Smooth muscle cell (in vitro differentiated cells): ENCODE data around the gene RNLS. TPM values are rescaled to one million over a fixed set of nuclear protein-coding genes. Genes with fewer than 3 reads are reported as not detected.

Experiments
- DNase-seq: peaks from one replicate; lab custom pipeline; 2025; ENCODE audit not compliant: unreplicated experiment; lab: John Stamatoyannopoulos, UW
- H2AFZ ChIP-seq: fragments of 200-600 bp; sonication (generic); 2 replicates; pipeline ENCODE4 v1.6.0; 2016; ENCODE audit warnings: antibody characterized with exemption, low read depth, mild to moderate bottlenecking
- H3F3A ChIP-seq: fragments of 200-600 bp; sonication (generic); 2 replicates; pipeline ENCODE4 v1.6.0; 2017; ENCODE audit warnings: antibody characterized with exemption, low read depth
- H3K27ac ChIP-seq: fragments of 200-600 bp; sonication (generic); 2 replicates; pipeline ENCODE4 v1.5.1; 2016; ENCODE audit warnings: low read depth, mild to moderate bottlenecking
- H3K27me3 ChIP-seq: fragments of 200-600 bp; sonication (generic); 2 replicates; pipeline ENCODE4 v1.6.1; 2016; ENCODE audit warnings: low read depth, mild to moderate bottlenecking
- H3K36me3 ChIP-seq: fragments of 200-600 bp; sonication (generic); 2 replicates; pipeline ENCODE4 v1.5.1; 2016; ENCODE audit warnings: low read depth
- H3K4me1 ChIP-seq: fragments of 200-600 bp; sonication (generic); 2 replicates; pipeline ENCODE4 v1.5.1; 2016; ENCODE audit warnings: low read depth
- H3K4me2 ChIP-seq: fragments of 200-600 bp; sonication (generic); 2 replicates; pipeline ENCODE4 v1.6.0; 2016; ENCODE audit warnings: mild to moderate bottlenecking
- H3K4me3 ChIP-seq: fragments of 200-600 bp; sonication (generic); 2 replicates; pipeline ENCODE4 v1.5.1; 2016; ENCODE audit warnings: mild to moderate bottlenecking
- H3K79me2 ChIP-seq: fragments of 200-600 bp; sonication (generic); 2 replicates; pipeline ENCODE4 v1.6.0; 2016; ENCODE audit warnings: low read depth, mild to moderate bottlenecking
- H3K9ac ChIP-seq: fragments of 200-600 bp; sonication (generic); 2 replicates; pipeline ENCODE4 v1.6.0; 2016; ENCODE audit warnings: low read depth
- H3K9me3 ChIP-seq: fragments of 200-600 bp; sonication (generic); replicated peaks from 2 replicates; pipeline ENCODE4 v1.5.1; 2016; ENCODE audit warnings: low read depth
- H4K20me1 ChIP-seq: fragments of 200-600 bp; sonication (generic); 2 replicates; pipeline ENCODE4 v1.6.0; 2016; ENCODE audit warnings: low read depth
- whole genome bisulfite sequencing: methylation state at CpG from one replicate; pipeline ENCODE4 v1.1.7; 2016; ENCODE audit warnings: low lambda C conversion rate; 5-methylcytosine and 5-hydroxymethylcytosine counted together
- polyA plus RNA-seq: library from polyadenylated mRNA; unstranded; fragments of >200 nt; fragmentation: Nextera tagmentation; extraction: Ambion mirVana; gene quantifications from 2 replicates; pipeline ENCODE4 v1.2.1, GENCODE V29; 2016
- total RNA-seq: library from RNA; depleted of rRNA; stranded (reverse); fragments of >200 nt; gene quantifications from 2 replicates; pipeline ENCODE4 v1.2.3, GENCODE V29; 2014
- TF ChIP-seq, protein P1 (sequence below): fragments of 200-600 bp; sonication (generic); IDR thresholded peaks from 2 replicates; pipeline ENCODE4 v1.5.1; 2017; ENCODE audit warnings: borderline replicate concordance, mild to moderate bottlenecking, antibody characterized with exemption; ENCODE audit not compliant: insufficient read depth, poor library complexity, severe bottlenecking

RNLS gene
- total and polyA plus RNA-seq, 2 experiments from 2014 or later = 4.8 to 11.2 TPM

GRCh38 chr10:88230251-88230650, 352.9 kb downstream of the RNLS start:
- Histone ChIP-seq H4K20me1 (no peaks in the 10 kb centered on the region), H3K27me3 (no peaks in the 10 kb centered on the region), H3F3A (no peaks in the 10 kb centered on the region), H3K27ac (no peak overlapping the region), H3K4me1 (peaks cover 26% of the 10 kb centered on the region), H3K79me2 (no peaks in the 10 kb centered on the region), H3K4me2 (no peak overlapping the region), H3K9me3 (no peaks in the 10 kb centered on the region), H2AFZ (no peak overlapping the region), H3K4me3 (no peak overlapping the region), H3K36me3 (no peaks in the 10 kb centered on the region), H3K9ac (no peak overlapping the region)
- no peak for DNase-seq
- TF ChIP-seq, protein P1, sequence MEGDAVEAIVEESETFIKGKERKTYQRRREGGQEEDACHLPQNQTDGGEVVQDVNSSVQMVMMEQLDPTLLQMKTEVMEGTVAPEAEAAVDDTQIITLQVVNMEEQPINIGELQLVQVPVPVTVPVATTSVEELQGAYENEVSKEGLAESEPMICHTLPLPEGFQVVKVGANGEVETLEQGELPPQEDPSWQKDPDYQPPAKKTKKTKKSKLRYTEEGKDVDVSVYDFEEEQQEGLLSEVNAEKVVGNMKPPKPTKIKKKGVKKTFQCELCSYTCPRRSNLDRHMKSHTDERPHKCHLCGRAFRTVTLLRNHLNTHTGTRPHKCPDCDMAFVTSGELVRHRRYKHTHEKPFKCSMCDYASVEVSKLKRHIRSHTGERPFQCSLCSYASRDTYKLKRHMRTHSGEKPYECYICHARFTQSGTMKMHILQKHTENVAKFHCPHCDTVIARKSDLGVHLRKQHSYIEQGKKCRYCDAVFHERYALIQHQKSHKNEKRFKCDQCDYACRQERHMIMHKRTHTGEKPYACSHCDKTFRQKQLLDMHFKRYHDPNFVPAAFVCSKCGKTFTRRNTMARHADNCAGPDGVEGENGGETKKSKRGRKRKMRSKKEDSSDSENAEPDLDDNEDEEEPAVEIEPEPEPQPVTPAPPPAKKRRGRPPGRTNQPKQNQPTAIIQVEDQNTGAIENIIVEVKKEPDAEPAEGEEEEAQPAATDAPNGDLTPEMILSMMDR = no peak
- 52% methylated on average over 8 of the region's 8 CpGs for WGBS

DNA sequence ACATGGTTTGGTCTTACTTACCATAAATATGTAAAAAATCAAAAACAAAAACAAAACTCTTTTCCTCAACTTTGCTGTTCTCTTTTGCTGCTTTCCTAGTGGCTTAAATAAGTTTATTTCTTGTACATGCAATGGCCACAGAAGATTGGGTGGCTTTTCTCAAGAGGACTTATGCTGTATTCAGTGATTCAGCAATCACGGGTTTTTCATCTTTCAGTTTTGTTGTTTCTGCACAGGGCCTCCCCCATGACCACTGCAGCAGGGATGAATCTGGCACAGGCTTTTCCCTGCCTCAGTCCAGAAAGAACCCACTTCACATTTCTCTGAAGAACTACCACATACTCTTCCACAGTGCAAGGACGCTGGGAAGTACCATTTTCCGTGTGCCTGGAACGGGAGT, 355.0 kb downstream of the RNLS start:
- Histone ChIP-seq H3K79me2 (no peaks in the 10 kb centered on the region), H3K4me2 (no peak overlapping the region), H3K9me3 (no peaks in the 10 kb centered on the region), H2AFZ (no peak overlapping the region), H3K27ac (no peak overlapping the region), H3K4me1 (peaks cover 12% of the 10 kb centered on the region), H3K4me3 (no peak overlapping the region), H3F3A (no peaks in the 10 kb centered on the region), H3K27me3 (peaks cover 7% of the 10 kb centered on the region), H4K20me1 (no peaks in the 10 kb centered on the region), H3K9ac (no peak overlapping the region), H3K36me3 (no peaks in the 10 kb centered on the region)
- WGBS = 87% methylated on average over 4 of the region's 4 CpGs
- no peak for DNase-seq
- TF ChIP-seq, protein P1 = no peak

DNA sequence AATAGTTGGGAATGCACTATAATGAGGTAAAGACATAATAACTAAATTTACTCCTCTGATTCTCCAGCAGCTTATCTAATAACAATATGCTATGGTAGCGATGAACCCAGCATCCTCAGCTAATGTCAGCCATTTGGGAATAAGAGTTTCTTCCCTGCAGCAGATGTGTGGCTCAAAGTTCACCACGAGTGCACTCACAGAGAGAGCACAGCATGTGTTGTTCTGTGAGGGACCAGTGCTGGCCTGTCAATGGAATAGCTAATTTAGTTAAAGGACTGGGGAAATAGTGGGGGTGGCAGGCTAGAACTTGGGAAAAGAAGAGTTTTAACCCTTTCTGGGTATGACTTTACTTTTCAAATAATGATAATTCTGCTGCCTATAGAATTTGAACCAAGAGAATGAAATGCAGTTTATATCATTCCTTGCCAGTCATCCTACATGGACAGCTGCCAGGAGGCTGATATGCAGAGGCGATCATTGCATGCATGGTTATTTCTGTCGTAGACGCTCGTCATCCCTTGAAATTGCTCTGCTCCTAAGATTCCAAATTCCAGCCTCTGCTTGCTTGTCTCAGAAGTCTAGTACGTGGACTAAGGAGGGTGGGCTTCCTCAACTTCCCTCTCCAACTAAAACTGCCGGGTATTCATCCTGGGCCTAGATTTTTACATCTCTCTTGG, 355.6 kb downstream of the RNLS start:
- DNase-seq = no peak
- no peak overlapping the region for H3K27ac ChIP-seq
- H3K4me3 ChIP-seq = no peak overlapping the region
- no peaks in the 10 kb centered on the region for H4K20me1 ChIP-seq
- no peak overlapping the region for H2AFZ ChIP-seq
- WGBS = 67% methylated on average over 8 of the region's 8 CpGs
- no peak overlapping the region for H3K4me2 ChIP-seq
- H3F3A ChIP-seq = no peaks in the 10 kb centered on the region
- no peaks in the 10 kb centered on the region for H3K9me3 ChIP-seq
- H3K9ac ChIP-seq = no peak overlapping the region
- H3K27me3 ChIP-seq = peaks cover 7% of the 10 kb centered on the region
- no peaks in the 10 kb centered on the region for H3K79me2 ChIP-seq
- no peaks in the 10 kb centered on the region for H3K36me3 ChIP-seq
- H3K4me1 ChIP-seq = peaks cover 6% of the 10 kb centered on the region
- TF ChIP-seq, protein P1 = no peak

- H4K20me1 ChIP-seq = no peaks in the 10 kb centered on the region
- peaks cover 7% of the 10 kb centered on the region for H3K27me3 ChIP-seq
- H3F3A ChIP-seq = no peaks in the 10 kb centered on the region
- no peak overlapping the region for H3K9ac ChIP-seq
- no peak overlapping the region for H3K4me3 ChIP-seq
- H3K4me2 ChIP-seq = no peak overlapping the region
- no peak overlapping the region for H3K27ac ChIP-seq
- no peak overlapping the region for H2AFZ ChIP-seq
- no peaks in the 10 kb centered on the region for H3K79me2 ChIP-seq
- H3K9me3 ChIP-seq = no peaks in the 10 kb centered on the region
- no peaks in the 10 kb centered on the region for H3K36me3 ChIP-seq
- peaks cover 6% of the 10 kb centered on the region for H3K4me1 ChIP-seq
- TF ChIP-seq, protein P1 = no peak
- WGBS = 100% methylated on average over 1 of the region's 1 CpG
- DNase-seq = no peak
Measured at GRCh38 chr10:88226891-88227290, 356.2 kb downstream of the RNLS start.
